ES-I3 (cell line): ENCODE results near the gene ARAP3.
A peak's percentile ranks its signal among the peaks of the same experiment; 100 is the strongest.
"Not testable (repeated sequence)": the region's sequence is repeated elsewhere in the genome, so short reads cannot be mapped to it uniquely, and the experiment has no call there.

Source experiments
- H3K36me3 ChIP-seq: 2 replicates; pipeline ENCODE4 v1.6.1; 2013; ENCODE audit warnings: mild to moderate bottlenecking, low read length, control low read depth, moderate library complexity; ENCODE audit not compliant: insufficient read depth
- H3K4me1 ChIP-seq: 2 replicates; pipeline ENCODE4 v1.6.1; 2013; ENCODE audit warnings: mild to moderate bottlenecking, control low read depth, low read length; ENCODE audit not compliant: insufficient read depth
- H3K9ac ChIP-seq: 2 replicates; pipeline ENCODE4 v1.6.1; 2013; ENCODE audit warnings: low read depth, mild to moderate bottlenecking, low read length, moderate library complexity
- H3K9me3 ChIP-seq: 2 replicates; pipeline ENCODE4 v1.6.1; 2013; ENCODE audit warnings: mild to moderate bottlenecking, low read length, moderate library complexity; ENCODE audit not compliant: control insufficient read depth, insufficient read depth

The ARAP3 gene, protein sequence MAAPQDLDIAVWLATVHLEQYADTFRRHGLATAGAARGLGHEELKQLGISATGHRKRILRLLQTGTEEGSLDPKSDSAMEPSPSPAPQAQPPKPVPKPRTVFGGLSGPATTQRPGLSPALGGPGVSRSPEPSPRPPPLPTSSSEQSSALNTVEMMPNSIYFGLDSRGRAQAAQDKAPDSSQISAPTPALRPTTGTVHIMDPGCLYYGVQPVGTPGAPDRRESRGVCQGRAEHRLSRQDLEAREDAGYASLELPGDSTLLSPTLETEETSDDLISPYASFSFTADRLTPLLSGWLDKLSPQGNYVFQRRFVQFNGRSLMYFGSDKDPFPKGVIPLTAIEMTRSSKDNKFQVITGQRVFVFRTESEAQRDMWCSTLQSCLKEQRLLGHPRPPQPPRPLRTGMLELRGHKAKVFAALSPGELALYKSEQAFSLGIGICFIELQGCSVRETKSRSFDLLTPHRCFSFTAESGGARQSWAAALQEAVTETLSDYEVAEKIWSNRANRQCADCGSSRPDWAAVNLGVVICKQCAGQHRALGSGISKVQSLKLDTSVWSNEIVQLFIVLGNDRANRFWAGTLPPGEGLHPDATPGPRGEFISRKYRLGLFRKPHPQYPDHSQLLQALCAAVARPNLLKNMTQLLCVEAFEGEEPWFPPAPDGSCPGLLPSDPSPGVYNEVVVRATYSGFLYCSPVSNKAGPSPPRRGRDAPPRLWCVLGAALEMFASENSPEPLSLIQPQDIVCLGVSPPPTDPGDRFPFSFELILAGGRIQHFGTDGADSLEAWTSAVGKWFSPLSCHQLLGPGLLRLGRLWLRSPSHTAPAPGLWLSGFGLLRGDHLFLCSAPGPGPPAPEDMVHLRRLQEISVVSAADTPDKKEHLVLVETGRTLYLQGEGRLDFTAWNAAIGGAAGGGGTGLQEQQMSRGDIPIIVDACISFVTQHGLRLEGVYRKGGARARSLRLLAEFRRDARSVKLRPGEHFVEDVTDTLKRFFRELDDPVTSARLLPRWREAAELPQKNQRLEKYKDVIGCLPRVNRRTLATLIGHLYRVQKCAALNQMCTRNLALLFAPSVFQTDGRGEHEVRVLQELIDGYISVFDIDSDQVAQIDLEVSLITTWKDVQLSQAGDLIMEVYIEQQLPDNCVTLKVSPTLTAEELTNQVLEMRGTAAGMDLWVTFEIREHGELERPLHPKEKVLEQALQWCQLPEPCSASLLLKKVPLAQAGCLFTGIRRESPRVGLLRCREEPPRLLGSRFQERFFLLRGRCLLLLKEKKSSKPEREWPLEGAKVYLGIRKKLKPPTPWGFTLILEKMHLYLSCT (N-terminal part only)

GRCh38 chr5:141681695-141682641 is at the start of gene ARAP3:
Gene ARAP3, minus strand, starts transcription at chr5:141682230. Its CDS starts 1,744 bp downstream, at chr5:141680486.
- peaks cover 34% of the 10 kb centered on the region for H3K4me1 ChIP-seq
- no peaks in the 10 kb centered on the region for H3K9me3 ChIP-seq
- H3K9ac ChIP-seq: peak within 1 kb of the TSS; percentile 78
- H3K36me3 ChIP-seq: peaks cover 3% of the 10 kb centered on the region; the same call in 1 of the 2 replicates

DNA sequence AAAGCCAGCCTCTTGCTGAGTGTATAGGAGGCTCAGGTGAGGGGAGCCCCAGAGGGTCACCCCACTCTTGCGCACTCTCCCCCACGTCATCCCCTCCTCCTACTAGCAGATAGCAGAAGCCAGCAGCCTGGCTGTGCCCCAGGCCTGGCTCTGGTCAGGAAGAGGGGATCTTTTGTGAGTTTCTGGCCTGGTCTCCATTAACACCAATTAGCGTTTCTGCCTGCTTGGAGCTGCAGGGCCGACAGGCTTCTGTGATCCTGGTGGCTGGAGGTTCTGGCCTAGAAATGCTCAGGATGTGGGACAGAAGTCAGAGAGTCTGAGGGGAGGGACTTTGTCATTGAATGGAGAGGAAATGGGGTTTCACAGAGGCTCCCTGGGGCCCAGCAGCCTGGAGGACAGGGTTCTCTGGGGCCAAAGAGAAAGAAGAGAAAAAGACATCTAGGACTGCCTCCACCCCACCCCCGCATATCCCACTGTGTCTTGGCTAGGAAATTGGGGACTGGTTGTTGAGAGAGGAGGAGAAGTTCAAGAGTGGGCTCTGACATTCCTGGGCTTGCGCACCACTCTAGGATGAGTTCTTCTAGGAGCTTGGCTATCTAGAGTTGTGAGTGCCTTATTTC is 47.5 kb upstream of the ARAP3 start:
- Histone ChIP-seq H3K9ac (no peak overlapping the region), H3K4me1 (peaks cover 18% of the 10 kb centered on the region), H3K9me3 (no peaks in the 10 kb centered on the region), H3K36me3 (no peaks in the 10 kb centered on the region)

- Histone ChIP-seq H3K9ac (no peak overlapping the region), H3K4me1 (peaks cover 18% of the 10 kb centered on the region), H3K9me3 (no peaks in the 10 kb centered on the region), H3K36me3 (no peaks in the 10 kb centered on the region)
Measured at GRCh38 chr5:141725891-141726290, 43.9 kb upstream of the ARAP3 start.

DNA sequence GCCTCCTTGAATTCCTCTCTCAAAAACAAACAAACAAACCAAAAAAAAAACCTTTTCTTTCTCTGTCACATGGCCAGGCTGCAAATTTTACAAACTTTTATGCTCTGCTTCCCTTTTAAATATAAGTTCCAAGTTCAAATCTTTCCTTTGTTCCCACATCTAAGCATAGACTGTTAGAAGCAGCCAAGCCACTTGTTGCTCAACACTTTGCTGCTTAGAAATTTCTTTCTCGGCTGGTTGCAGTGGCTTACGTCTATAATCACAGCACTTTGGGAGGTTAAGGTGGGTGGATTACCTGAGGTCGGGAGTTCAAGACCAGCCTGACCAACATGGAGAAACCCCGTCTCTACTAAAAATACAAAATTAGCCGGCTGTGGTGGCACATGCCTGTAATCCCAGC is 43.1 kb upstream of the ARAP3 start:
- H3K36me3 ChIP-seq, H3K9me3 ChIP-seq, H3K9ac ChIP-seq: not testable (repeated sequence)
- H3K4me1 ChIP-seq: peaks cover 18% of the 10 kb centered on the region

DNA sequence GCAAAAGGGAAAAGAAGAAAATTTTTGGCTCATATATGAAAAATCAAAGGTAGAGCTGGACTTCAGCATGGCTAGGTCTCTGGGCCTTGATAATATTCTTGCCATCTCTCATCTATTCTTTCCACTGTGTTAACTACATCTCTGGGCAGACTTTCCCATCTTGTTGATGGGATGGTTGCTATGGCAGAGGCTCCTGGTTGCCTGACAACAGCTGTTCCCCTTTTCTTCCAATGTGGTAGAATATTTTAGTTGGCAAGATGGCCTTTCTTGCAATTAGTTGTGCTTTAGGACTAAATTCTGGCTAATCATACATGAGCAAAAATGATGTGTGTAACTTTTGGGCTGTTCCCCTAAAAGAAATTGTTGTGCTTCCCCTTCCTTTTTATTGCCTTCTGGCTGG is 40.2 kb upstream of the ARAP3 start:
- Histone ChIP-seq H3K9me3 (no peaks in the 10 kb centered on the region), H3K4me1 (peaks cover 13% of the 10 kb centered on the region), H3K36me3 (no peaks in the 10 kb centered on the region), H3K9ac (no peak overlapping the region)

DNA sequence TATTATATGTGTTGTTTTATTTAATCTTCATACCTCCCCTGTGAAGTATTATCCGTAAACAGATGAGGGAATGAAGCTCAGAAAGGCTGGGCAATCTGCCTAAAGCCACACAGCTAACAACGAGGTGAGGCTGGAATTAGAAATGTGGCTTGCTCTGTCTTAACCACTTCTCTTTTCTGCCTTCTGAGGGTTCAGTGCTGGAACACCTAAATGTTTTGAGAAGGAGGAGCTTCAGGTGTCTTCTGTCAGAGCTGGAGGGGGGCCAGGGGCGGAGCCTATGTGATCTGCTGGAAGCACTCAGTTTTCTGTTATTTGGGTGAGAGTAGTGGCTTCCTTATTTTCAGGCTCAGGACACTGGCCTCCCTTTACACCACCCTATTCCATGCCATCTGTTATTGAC is 35.0 kb upstream of the ARAP3 start:
- no peaks in the 10 kb centered on the region for H3K36me3 ChIP-seq
- peaks cover 40% of the 10 kb centered on the region for H3K4me1 ChIP-seq
- no peaks in the 10 kb centered on the region for H3K9me3 ChIP-seq
- no peak overlapping the region for H3K9ac ChIP-seq

DNA sequence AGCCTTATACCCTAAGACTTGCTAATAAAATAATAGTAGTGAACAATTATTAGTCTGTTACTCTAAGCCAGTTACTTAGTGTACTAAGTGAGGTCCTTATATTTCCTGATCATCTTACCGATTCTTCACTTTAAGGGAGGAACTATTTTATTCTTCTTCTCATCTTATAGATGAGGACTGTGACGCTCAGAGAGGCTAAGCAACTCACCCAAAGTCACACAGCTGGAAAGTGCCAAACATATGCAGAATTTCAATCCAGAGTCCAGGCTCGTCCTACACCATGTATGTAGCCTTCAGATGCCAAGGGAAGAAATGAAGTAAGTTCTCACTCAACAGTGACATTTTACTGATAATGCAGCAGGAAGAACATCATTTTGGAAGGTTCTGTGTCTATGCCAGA is 34.4 kb upstream of the ARAP3 start:
- no peaks in the 10 kb centered on the region for H3K36me3 ChIP-seq
- H3K9ac ChIP-seq: no peak overlapping the region
- H3K9me3 ChIP-seq: no peaks in the 10 kb centered on the region
- peaks cover 40% of the 10 kb centered on the region for H3K4me1 ChIP-seq

DNA sequence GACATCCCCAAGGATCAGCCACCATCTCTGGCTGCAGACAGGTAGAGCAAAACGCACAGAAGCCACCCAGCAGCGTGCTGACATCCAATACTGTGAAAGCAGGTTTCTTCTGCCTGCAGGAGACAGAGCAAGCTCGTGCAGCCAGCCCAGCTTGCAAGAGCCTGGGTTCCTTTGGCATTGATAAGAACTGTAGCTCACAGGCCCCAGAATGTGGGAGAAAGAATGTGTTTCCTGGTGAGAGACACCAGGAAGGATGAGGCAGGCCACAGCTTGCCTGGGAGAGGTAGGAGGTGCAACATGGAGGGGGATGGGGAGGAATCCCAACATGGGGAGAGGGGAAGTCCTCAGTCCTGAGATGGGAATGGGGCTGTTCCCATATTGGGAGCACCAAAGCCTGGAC is 34.0 kb upstream of the ARAP3 start:
- H3K4me1 ChIP-seq: peaks cover 40% of the 10 kb centered on the region
- no peaks in the 10 kb centered on the region for H3K9me3 ChIP-seq
- H3K9ac ChIP-seq: no peak overlapping the region
- H3K36me3 ChIP-seq: no peaks in the 10 kb centered on the region

DNA sequence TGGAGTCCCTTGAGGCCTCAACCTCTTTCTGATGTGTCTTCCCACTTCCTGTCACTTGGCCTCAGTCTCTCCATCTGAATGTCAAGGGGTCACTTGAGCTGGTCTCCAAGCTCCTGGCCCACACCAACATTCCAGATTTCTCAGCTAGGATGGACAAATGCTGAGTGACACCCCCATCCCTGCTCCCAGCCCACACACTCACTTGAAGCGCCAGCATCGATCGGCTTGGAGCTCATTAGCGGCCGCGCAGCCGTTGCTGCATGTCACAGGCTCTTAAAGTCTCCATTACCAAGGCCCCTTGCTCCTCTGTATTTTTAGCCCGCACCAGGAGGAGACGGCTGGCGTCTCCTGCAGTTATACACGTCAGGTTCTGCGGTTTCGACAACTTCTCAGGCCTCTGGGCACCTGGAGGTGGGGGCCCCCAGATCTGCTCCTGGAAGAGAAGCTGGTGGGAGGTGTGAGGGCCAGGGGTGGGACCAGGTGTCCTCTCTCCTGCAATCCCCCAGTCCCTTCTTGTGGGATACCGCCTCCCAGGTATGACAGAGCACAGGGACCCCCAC is 33.4 kb upstream of the ARAP3 start:
- peaks cover 40% of the 10 kb centered on the region for H3K4me1 ChIP-seq
- H3K9me3 ChIP-seq: no peaks in the 10 kb centered on the region
- no peak overlapping the region for H3K9ac ChIP-seq
- H3K36me3 ChIP-seq: no peaks in the 10 kb centered on the region

GRCh38 chr5:141714542-141715310 is 32.7 kb upstream of the ARAP3 start:
- no peaks in the 10 kb centered on the region for H3K36me3 ChIP-seq
- no peaks in the 10 kb centered on the region for H3K9me3 ChIP-seq
- H3K4me1 ChIP-seq: peaks cover 43% of the 10 kb centered on the region
- no peak overlapping the region for H3K9ac ChIP-seq

DNA sequence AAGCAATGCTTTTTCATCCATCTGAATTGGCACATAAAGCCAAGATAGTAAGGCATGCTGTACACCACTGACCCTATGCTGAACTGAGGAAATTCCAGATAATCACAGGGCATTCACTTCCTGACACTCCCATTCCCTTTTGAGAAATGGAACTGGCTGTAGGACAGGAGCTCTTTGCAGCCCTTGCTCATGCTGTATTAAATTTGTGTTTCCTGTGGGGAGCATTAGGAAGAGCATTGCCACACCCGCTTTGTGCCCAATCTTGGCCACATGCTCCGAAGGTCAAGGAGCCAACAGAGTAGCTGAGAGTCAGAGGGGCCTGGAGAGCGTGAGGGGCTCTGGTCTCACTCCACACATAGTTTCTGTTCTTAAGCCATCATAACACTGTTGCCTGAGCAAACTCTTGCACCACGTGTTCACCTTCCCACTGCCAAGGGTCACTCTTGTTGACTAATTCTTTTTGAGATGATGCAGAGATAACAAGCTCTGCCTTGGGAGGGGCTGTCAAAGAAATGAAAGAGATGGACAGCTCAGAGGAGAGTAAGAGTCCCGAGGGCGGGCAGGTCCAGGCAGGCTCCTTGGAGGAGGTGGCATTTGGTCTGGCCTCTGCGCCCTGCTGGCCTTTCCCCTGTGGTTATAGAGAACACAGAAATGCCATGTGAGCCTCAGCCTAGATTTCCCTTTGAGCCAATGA is 31.7 kb upstream of the ARAP3 start:
- no peaks in the 10 kb centered on the region for H3K9me3 ChIP-seq
- peaks cover 41% of the 10 kb centered on the region for H3K4me1 ChIP-seq
- H3K9ac ChIP-seq: no peak overlapping the region
- no peaks in the 10 kb centered on the region for H3K36me3 ChIP-seq

- Histone ChIP-seq H3K9me3 (no peaks in the 10 kb centered on the region), H3K4me1 (peaks cover 28% of the 10 kb centered on the region), H3K9ac (no peak overlapping the region), H3K36me3 (no peaks in the 10 kb centered on the region)
Measured at GRCh38 chr5:141711687-141712086, 29.7 kb upstream of the ARAP3 start.
